ENCODE data around the gene TUNAR.
"Not testable (repeated sequence)": the region's sequence is repeated elsewhere in the genome, so short reads cannot be mapped to it uniquely, and the experiment has no call there.

The TUNAR gene

DNA sequence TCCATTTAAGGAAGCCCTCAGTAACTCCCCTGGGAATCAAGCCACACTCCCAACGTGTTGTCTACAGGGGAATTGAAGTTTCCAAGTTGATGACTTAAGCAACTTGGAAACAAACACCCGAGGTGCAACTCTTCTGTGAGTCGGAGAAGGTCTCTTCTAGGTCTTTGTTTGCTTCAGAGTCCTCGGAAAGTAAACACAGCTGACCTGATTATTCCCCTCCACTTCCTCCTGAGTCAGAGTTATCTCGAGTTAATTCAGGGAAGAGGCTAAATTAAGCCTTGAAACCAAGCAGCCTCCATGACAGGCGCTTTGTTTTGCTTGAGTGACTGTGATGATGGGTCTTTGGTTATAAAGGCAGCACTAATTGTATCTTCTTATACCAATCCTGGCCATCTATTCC lies 41.8 kb downstream of the TUNAR start:
- no peak for DNase-seq (ENCODE audit: low read depth)

DNA sequence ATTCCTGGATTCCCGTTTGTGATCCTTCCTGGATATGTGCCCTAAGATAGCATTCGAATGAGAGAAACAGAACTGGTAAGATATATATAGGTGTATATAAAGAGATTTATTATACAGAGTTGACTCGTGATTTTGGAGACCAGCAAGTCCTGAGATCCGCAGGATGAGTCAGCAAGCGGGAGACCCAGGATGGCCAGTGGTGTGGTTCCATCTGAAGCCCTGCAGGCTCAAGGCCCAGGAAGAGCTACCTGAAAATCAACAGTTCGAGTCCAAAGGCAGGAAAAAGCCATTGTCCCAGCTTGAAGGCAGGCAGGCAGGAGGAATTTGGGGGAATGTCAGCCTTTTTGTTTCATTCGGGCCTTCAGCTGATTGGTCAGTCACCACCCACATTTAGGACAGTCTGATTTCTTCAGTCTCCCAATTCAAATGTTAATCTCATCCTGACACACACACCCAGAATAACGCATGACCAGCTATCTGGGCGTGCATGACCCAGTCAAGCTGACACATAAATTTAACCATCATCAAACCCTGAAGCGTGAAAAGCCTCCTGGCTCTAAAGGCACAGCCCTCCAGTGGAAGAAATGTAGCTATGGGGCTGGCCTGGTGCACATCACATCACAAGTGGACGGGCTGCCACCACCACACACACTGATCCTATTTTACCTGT lies 44.3 kb downstream of the TUNAR start:
- DNase-seq (ENCODE audit: low read depth), result no peak

DNA sequence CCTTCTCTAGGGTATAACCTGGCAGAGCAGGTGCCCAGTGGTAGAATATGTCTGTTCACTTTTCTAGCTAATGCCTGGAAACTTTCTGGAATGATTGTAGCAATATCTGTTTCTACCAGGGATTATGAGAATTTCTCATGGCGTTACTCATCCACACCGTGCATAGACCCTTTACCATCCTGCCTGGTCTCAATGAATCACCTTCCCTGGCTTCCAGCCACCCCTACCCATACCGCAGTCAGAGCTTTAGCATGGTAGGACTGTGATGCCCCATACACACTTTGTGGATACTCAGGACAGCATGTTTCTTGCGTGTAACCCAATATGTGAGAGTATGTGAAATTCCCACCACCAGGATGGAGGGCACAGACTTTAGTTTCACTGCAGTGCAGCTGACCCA lies 45.4 kb downstream of the TUNAR start:
- DNase-seq (ENCODE audit: low read depth), result no peak

DNA sequence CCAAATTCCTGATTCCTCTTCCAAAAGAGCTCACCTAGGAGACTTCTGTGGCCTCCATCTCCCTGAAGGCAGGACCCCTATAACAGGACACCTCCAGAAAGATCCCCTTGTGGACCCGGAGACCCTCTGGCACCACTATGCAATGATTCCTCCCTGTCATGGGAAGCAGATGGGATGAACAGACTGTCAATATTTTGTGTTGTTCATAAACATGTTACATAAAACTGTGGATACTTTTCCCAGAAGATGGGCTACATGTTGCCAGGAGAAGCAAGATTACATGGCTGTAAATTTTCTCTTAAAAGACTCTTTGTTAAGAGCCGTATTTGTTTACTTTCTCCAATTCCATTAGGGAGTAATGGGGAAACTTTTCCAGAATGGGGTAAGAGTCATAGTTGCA lies 52.1 kb downstream of the TUNAR start:
- DNase-seq (ENCODE audit: low read depth), result no peak

DNA sequence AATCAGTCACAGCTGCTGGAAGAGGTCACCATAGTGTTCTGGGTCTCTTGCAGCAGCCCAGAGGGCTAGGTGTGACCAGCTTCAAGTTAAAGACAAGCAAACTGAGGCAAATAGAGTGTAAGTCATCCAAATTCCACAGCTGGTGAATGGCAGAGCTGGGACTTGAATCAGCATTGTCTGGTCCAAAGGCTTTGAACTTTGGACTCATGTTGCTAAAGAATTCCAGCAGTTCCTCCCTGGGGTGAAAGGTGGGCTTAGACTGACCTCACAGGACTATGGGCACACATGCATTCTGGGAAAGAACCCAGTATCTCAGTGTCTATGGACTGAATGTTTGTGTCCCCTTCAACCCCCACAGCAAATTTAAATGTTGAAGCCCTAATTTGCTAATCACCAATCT lies 54.8 kb downstream of the TUNAR start:
- DNase-seq (ENCODE audit: low read depth), result no peak

DNA sequence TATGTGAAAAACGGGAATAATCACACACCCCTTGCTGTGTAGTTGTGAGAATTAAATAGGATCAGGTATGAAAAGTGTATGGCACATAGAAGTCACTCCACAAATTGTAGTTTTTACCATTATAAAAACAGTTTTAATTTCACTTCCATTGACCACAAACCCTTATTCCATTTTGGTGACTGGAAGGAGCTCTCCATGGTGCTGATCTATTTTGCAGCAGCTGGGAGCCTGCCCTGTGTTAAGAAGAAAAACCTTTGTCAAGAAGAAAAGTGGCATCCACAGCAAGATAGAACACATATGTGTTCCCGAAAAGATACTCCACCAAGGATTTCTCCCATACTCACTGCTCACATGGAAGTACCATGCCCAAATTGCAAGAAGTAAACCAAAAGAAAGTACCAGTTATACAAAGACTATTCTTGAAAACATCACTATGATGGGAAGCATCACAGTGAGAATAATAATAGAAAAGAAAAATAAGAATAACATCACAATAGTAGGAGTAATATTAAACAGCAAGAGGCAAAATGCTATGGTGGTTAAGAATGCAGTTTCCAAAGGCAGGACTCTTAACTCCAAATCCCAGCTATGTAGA lies 58.7 kb downstream of the TUNAR start:
- DNase-seq (ENCODE audit: low read depth), result no peak

DNA sequence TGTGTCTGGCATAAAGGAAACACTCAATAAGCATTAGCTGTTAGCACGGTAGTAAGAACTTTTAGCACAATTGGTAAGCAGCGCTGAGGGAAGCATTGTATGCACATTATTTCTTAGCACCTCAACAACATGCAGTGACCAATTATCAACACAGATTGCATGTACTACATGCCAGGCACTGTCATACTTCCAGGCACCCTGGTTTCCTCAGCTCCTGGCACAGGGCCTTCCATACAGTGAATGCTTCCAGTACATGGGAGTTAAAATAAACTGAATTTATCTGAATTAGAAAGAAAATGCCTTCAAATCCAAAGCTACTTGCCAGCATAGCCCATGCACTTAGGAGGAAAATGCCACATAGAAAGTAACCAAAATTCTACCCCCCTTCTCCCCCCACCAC lies 59.4 kb downstream of the TUNAR start:
- DNase-seq (ENCODE audit: low read depth), result no peak

DNA sequence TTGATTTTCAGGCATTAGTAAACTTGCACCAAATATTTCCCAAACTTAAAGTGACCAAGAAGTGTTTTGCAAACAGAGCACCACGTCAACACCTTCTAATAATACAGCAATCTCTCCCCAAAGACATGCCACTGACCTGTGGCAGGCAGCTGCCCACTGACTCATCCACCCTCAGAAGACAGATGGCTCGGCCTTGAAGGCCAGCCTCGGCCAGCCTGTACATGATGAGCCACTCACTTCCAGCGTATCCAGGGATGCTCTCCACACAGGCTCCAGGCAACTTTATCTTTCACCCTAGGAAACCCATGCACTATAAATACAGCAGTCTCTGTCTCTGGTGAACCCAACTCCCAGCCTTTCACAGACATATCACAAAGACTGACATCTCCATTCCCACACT lies 62.7 kb downstream of the TUNAR start:
- DNase-seq (ENCODE audit: low read depth), result no peak

DNA sequence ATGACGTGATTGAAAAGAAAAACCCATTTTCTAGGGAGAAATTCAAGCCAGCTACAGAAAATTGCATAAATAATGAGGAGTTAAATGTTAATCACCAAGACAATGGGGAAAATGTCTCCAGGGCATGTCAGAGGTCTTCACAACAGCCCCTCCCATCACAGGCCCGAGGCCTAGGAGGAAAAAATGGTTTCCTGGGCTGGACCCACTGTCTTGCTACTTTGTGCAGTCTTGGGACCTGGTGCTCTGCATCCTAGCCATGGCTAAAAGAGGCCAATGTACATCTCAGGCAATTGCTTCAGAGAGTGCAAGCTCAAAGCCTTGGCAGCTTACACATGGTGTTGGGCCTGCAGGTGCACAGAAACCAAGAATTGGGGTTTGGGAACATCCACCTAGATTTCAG lies 65.3 kb downstream of the TUNAR start:
- no peak for DNase-seq (ENCODE audit: low read depth)

DNA sequence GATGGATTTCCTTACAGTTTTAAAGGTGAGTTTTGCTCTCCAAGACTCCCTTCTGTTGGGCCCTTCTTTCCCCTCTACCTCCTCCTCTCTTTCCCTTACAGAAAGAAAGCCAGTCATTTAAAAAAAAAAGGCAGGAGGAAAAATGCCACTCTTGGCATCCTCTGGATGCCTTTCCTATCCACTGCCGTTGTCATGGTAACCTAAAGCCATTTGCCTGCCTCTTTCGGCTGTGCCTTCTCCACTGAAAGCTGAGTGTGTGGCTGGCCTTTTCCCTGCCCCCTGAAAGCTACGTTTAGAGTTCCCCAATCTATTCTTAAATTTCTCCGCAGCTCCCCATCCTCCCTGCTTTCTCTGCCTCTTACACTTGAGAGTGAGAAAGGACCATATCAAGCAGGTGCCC lies 67.1 kb downstream of the TUNAR start:
- no peak for DNase-seq (ENCODE audit: low read depth)

DNA sequence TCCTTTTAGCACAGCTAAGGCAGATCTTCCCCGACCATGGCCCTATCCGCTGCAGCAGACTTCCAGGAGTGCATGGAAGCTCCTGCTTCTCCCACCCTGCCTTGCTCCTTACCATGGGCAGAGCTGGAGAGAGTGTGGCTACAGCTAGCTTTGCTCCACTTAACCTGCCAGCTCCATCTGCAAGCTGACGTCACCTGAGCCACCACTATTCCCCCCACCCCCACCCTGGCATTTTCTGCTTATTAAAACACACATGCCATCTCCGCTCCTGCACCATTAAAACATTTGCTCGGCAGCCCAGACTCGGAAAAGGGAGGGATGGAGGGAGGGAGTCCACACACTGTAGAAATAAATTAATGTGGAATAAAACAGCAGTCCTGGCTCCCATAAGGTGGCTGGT lies 67.8 kb downstream of the TUNAR start:
- DNase-seq (ENCODE audit: low read depth), result no peak

DNA sequence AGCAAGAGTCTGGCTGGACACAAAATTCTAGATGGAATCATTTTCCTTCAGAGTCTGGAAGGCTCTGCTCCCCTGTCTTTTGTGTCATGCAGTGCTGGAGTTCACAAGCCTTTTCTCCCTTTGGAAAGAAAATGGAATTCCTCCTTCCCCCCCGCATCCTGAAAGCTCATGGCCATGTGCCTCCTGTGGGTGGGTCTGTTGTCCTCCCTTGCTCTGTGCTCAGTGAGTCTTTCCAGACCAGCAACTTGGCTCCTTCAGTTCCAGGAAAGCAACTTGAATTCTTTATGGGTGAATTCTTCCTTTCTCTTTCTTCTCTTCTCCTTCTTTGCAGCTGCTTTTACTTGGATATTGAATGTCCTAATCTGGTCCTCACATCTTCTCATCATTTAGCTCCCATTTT lies 70.2 kb downstream of the TUNAR start:
- DNase-seq (ENCODE audit: low read depth), result no peak

DNA sequence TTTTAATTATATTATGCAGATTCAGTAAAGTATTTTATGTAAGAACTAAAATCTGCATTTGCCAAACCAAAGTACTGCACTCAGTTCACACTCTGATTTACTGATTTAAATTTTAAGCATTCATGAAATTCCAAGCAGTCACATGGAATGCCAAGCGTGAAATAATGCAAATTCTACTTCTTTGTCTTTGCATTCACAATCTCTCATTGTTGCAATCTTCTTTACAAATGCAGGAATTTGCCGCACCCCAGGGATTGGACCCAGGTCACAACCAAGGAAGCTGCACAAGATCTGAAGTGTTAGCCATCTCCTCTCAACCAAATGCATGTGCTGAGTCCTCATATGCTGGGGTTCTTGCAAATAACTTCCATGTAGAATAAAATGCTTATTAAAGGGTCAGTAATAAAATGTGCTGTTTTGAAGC lies 71.9 kb downstream of the TUNAR start:
- no peak for DNase-seq (ENCODE audit: low read depth)

DNA sequence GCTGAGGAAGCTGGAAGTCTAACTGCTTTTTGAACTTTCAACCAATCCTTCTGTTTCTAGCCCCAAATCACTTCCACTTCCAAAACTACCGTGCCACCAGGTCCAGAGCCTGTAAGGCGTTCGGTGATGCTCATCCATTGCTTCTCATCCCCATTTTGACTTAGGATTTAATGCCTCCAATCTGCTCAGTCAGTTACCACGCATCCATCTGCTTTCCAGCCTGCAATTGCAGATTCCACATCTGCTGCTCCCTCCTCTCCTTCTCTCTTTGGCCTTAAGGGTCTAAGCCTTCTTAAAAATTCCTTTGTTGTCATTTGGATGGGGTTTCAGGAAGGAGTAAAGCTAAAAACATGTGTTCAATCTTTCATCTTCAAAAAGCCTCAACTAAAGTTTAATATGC lies 74.7 kb downstream of the TUNAR start:
- no peak for DNase-seq (ENCODE audit: low read depth)

DNA sequence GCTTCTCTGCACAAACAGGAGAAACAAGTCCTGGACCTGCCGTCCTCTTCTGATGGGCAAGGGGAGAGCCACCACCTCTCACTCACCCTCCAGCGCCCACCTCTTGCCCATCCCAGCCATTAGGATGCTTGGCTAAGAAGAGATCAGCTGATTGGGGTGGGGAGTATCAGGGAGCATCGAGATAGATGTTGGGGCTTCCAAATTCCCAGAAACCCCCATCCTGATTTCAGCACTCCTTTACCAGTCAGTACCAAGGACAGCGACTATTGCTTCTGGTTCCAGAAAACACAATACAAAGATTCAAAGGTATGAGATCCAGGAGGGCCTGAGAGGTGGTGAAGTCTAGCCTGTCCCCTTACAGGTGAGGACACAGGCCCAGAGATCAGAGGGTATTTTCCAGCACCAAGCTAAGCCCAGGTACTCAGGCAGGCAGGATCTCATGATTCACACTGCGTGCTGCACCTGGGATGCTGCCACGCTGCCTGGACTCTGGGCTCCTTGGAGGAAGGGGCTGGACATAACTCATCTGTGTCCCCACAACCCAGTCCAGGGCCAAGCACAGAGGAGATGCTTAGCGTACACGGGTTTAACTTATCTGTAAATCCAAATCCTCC lies 76.6 kb downstream of the TUNAR start:
- DNase-seq (ENCODE audit: low read depth), result no peak

DNA sequence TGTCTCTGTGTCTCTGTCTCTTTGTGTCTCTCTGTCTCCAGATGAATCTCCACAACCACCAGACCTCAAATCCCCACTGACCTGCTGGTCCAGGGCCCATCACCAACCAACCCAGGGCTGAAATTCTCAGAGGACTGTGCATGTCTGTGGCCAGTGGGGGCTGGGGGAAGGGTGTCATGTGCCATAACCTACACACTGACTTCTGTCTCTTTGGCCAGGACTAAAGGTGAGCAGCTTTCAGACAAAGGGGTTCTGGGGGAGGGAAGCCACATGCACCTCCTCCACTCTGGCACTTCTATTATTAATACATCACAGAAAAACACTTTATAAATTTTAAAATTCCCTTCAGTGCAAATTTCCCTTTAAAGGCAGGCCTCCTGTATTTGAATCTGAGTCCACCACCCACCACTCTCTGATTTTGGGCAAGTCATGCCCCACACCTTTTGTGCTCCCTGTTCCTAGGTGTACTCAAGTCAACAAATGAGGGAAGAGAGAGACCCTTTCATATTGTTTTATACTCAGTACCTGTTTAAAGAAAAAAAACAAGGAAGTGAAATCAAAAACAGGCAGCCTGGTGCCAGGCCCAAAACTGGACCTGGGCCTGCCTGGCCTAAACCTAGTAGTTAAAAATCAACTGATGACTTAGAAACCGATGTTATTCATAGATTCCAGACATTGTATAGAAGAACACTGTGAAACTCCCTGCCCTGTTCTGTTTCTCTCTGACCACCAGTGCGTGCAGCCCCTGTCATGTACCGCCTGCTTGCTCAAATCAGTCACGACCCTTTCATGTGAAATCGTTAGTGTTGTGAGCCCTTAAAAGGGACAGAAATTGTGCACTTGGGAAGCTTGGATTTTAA lies 80.2 kb downstream of the TUNAR start:
- DNase-seq (ENCODE audit: low read depth), result no peak

DNA sequence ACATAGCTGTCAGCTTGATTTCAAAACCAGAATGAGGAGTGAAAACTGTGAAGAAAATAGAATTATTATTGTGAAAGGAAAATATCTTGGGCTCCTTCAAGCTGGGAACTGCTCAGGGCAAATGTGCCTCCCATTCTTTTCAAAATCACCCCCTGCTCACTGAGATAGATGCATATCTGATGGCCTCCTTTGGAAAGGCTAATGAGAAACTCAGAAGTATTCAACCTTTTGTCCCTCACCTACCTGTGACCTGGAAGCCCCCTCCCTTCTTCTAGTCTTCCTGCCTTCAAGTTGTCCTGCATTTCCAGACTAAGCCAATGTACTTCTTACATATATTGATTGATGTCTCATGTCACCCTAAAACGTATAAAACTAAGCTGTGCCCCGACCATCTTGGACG lies 81.5 kb downstream of the TUNAR start:
- DNase-seq (ENCODE audit: low read depth), result no peak

DNA sequence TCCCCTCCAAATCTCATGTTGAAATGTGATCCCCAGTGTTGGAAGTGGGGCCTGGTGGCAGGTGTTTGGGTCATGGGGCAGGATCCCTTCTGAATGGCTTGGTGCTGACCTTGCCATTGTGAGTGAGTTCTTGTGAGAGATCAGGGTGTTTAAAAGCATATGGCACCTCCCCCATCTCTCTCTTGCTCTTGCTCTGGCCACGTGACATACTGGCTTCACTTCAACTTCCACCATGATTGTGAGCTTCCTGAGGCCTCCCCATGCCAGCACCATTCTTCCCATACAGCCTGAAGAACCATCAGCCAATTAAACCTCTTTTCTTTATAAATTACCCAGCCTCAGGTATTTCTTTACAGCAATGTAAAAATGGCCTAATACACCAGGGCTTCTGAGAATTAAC lies 82.7 kb downstream of the TUNAR start:
- DNase-seq (ENCODE audit: low read depth), result no peak

DNA sequence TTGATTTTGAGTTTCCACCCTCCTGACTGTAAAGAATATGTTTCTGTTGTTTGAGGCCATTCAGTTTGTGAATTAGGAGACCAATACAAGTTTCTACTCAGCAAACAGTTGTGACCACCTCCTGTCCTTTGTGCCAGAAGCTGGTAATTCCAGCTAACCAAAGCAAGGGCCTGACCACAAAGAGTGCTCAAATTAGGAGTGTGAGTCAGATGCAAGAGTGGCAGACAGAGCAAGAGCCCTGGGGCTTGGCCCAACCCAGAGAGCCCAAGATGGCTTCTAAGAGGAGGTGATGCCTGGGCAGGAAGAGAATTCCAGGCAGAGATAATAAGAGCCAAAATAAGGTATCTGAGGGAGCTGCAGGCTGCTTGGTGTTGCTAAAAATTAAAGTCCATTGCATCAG lies 84.8 kb downstream of the TUNAR start:
- DNase-seq (ENCODE audit: low read depth), result no peak

DNA sequence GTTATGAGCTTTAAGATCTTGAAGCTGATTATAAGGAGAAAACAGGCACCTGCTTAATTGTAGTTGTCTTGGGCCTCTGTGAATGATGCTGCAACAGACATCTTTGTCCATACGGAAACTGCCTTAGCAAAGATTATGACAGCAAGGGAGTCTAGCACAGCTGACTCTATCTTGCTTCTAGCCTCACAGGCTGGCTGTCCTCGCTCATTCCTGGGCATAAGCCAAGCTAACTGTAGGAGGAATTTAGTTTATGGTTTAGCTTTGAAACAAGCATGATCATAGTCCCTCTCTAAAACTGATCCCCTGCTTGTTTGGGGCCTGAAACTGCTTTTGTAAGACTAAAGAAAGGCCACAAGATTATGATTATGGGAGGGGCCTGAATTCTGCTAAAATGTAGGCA lies 88.3 kb downstream of the TUNAR start:
- no peak for DNase-seq (ENCODE audit: low read depth)

DNA sequence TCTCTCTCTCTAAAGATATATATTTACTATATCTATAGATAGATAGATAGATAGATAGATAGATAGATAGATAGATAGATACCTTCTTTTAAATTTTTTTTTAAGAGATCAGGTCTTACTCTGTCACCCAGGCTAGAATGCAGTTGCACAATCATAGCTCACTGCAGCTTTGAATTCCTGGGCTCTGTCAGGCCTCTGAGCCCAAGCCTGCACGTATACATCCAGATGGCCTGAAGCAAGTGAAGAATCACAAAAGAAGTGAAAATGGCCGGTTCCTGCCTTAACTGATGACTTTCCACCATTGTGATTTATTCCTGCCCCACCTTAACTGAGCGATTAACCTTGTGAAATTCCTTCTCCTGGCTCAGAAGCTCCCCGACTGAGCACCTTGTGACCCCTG lies 91.4 kb downstream of the TUNAR start:
- DNase-seq (ENCODE audit: low read depth), result not testable (repeated sequence)
